WTC11 (cell line): ENCODE results near the gene SNRPA1. TPM values are rescaled to one million over a fixed set of nuclear protein-coding genes. Genes with fewer than 3 reads are reported as not detected.

Source experiments
- ATAC-seq: fragments of 200-7000 bp; cut with Tn5 transposase; 2 replicates; pipeline ENCODE4 v1.10.0; 2021; ENCODE audit warnings: mild to moderate bottlenecking, moderate library complexity
- CTCF ChIA-PET: fragments of 300-600 bp; sonication (Branson Sonifier 250); formaldehyde crosslinking; loops from one replicate; lab custom pipeline; 2021; ENCODE audit warnings: antibody characterized with exemption; lab: Charles Lee
- POLR2A ChIA-PET: fragments of 350-600 bp; sonication (Branson Sonifier 250); formaldehyde crosslinking; loops from one replicate; lab custom pipeline; 2021; ENCODE audit warnings: antibody characterized with exemption; lab: Charles Lee
- DNase-seq: peaks from one replicate; pipeline ENCODE4 v3.0.0; 2021; ENCODE audit warnings: low spot score
- H3K27ac Mint-ChIP-seq: 2 replicates; pipeline ENCODE4 v1.8.0; 2021; ENCODE audit warnings: mixed read lengths
- H3K27me3 Mint-ChIP-seq: 2 replicates; pipeline ENCODE4 v1.8.0; 2021; ENCODE audit warnings: low read depth, mild to moderate bottlenecking, moderate library complexity, mixed read lengths
- H3K36me3 Mint-ChIP-seq: 2 replicates; pipeline ENCODE4 v1.8.0; 2021; ENCODE audit warnings: mixed read lengths
- H3K4me1 Mint-ChIP-seq: 2 replicates; pipeline ENCODE4 v1.8.0; 2022; ENCODE audit warnings: mixed read lengths
- H3K4me3 Mint-ChIP-seq: 2 replicates; pipeline ENCODE4 v1.8.0; 2021; ENCODE audit warnings: mild to moderate bottlenecking, moderate library complexity, mixed read lengths
- H3K9me3 Mint-ChIP-seq: 2 replicates; pipeline ENCODE4 v1.8.0; 2021; ENCODE audit warnings: mixed read lengths
- AFF4 ChIP-seq: sonication (generic); formaldehyde crosslinking; IDR thresholded peaks from 2 replicates; pipeline ENCODE4 v1.8.1; 2023; ENCODE audit warnings: mild to moderate bottlenecking, missing genetic modification reagents, borderline replicate concordance
- ARID4B ChIP-seq: sonication (generic); formaldehyde crosslinking; IDR thresholded peaks from 2 replicates; pipeline ENCODE4 v1.8.0; 2023; ENCODE audit warnings: missing genetic modification reagents, mild to moderate bottlenecking, borderline replicate concordance
- ATF2 ChIP-seq: sonication (generic); formaldehyde crosslinking; IDR thresholded peaks from 2 replicates; pipeline ENCODE4 v1.8.1; 2022; ENCODE audit warnings: low read depth, missing genetic modification reagents, borderline replicate concordance
- GTF2I ChIP-seq: fragments of 250-450 bp; sonication (Bioruptor Pico); conservative IDR thresholded peaks from 2 replicates; pipeline ENCODE4 v1.4.0; 2021; ENCODE audit warnings: mild to moderate bottlenecking
- NR3C1 ChIP-seq: sonication (generic); formaldehyde crosslinking; conservative IDR thresholded peaks from 2 replicates; pipeline ENCODE4 v1.8.1; 2023; ENCODE audit warnings: low read depth, mild to moderate bottlenecking, missing genetic modification reagents
- PRDM15 ChIP-seq: sonication (generic); formaldehyde crosslinking; IDR thresholded peaks from 2 replicates; pipeline ENCODE4 v1.8.0; 2022; ENCODE audit warnings: missing genetic modification reagents
- ZNF138 ChIP-seq: sonication (generic); formaldehyde crosslinking; conservative IDR thresholded peaks from 2 replicates; pipeline ENCODE4 v1.8.1; 2022; ENCODE audit warnings: mild to moderate bottlenecking, moderate library complexity, missing genetic modification reagents
- ZNF317 ChIP-seq: sonication (generic); formaldehyde crosslinking; IDR thresholded peaks from 2 replicates; pipeline ENCODE4 v1.8.1; 2023; ENCODE audit warnings: low read depth, mild to moderate bottlenecking, moderate library complexity, missing genetic modification reagents, borderline replicate concordance
- ZNF416 ChIP-seq: fragments of 250-450 bp; sonication (Bioruptor Pico); IDR thresholded peaks from 2 replicates; pipeline ENCODE4 v1.9.0; 2021; ENCODE audit warnings: mild to moderate bottlenecking, inconsistent platforms
- total RNA-seq: library from RNA; stranded (reverse); gene quantifications from 3 replicates; pipeline ENCODE4 v1.2.3, GENCODE V29; 2021

Gene SNRPA1
- total RNA-seq, 1 experiment from 2014 or later = 170 TPM

- TF ChIP-seq PRDM15 (CRISPR knock-in tag) (no peak), ZNF138 (CRISPR knock-in tag) (no peak), NR3C1 (no peak)
These were observed 34.9 kb upstream of the SNRPA1 start (continued) for GRCh38 chr15:101329867-101330380.

DNA sequence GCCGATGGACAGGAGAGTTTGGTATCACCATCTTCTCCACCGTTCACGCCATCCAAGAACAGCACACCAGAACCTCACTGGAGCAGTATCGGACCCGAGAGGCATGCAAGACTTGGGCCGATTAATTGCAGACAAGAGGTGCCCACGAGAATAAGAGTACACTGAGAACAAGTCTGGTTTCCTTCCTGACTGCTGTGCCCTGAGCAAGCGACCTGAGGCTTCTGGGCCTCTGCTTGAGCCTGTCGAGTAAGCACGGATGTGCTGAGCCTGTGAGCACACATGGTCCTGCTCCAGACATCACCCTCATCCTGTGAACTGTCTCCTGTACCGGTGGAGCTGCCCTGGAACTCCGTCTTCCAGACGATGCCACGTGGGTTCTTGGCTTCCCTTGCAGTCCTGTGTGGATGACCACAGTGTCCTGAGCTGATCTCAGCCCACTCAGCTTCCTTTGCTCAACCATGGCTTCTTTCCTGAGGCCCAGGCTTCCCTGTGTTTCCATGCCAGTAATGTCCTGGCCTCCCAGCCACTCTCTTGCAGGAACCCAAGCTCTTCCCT, 34.3 kb upstream of the SNRPA1 start:
- ChIA-PET CTCF (no interaction called here), POLR2A (no interaction called here)
- ATAC-seq = no peak
- no peaks in the 10 kb centered on the region for H3K4me1 Mint-ChIP-seq
- H3K27ac Mint-ChIP-seq = no peak overlapping the region
- H3K4me3 Mint-ChIP-seq = no peak overlapping the region
- peaks cover 31% of the 10 kb centered on the region for H3K27me3 Mint-ChIP-seq
- peaks cover 7% of the 10 kb centered on the region for H3K9me3 Mint-ChIP-seq
- peaks cover under 1% of the 10 kb centered on the region; the same call in 1 of the 2 replicates for H3K36me3 Mint-ChIP-seq
- DNase-seq = no peak
- TF ChIP-seq AFF4 (CRISPR knock-in tag) (no peak), ATF2 (no peak)

DNA sequence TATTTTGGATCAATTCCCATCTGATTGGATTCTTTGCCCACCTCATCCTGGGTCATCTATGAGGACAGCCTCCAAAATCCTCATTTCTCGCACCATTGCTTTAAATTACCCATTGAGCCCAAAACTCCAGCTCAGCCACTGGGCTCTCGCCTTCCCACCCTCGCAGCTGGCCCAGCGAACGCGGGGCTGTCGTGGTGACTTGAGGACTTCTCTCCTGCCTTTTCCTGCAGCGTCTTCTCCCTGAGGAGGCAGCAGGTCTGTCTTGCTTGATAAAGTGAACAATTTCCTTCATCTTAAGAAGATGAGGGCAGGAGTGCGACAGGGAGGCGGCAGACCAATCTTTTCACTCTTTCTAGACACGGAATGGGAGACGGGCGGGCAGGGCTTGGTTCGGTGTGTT, 33.0 kb upstream of the SNRPA1 start:
- no peaks in the 10 kb centered on the region for H3K36me3 Mint-ChIP-seq
- DNase-seq = no peak
- H3K27me3 Mint-ChIP-seq = peaks cover 27% of the 10 kb centered on the region
- no peaks in the 10 kb centered on the region for H3K4me1 Mint-ChIP-seq
- no peak overlapping the region for H3K4me3 Mint-ChIP-seq
- POLR2A ChIA-PET = no interaction called here
- ATAC-seq = no peak
- no peak overlapping the region for H3K27ac Mint-ChIP-seq
- CTCF ChIA-PET = no interaction called here
- TF ChIP-seq ZNF317 (CRISPR knock-in tag) (no peak), ZNF416 (CRISPR knock-in tag) (no peak), GTF2I (no peak), ARID4B (no peak), PRDM15 (CRISPR knock-in tag) (no peak)
- TF ChIP-seq, all 79 proteins: peak for 0
- no peaks in the 10 kb centered on the region for H3K9me3 Mint-ChIP-seq
